Measurements from ENCODE around the gene CYP46A1. TPM values are rescaled to one million over a fixed set of nuclear protein-coding genes. Genes with fewer than 3 reads are reported as not detected.

The CYP46A1 gene
- total and polyA plus RNA-seq, 2 experiments from 2014 or later: 0.22 to 0.29 TPM

DNA sequence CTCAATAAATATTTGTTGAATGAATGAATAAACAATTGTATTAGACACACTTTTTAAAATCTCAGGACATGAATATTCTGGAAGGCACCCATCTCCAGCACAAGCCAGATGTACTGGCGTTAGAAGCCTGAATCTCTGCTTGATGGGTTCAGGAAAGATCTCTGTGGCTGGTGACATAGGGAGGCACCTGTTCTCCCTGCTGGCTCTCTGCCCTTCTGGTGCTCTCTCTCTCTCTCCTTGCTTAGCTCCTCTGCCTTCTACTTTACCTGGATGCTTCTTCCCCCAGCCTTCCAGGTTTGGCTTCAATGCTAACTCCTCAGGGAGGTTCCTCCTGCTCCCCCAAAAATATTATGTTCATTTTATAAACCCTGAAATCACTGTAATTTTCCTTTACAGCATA is 1.5 kb downstream of the CYP46A1 start:
- Histone ChIP-seq H3K4me1 (ENCODE audit: insufficient read depth) (peaks cover 3% of the 10 kb centered on the region; the same call in 1 of the 2 replicates), H3K4me3 (no peak overlapping the region), H3K27ac (no peak overlapping the region), H3K4me2 (ENCODE audit: unreplicated experiment) (no peak overlapping the region), H3K36me3 (ENCODE audit: low read depth) (no peaks in the 10 kb centered on the region), H3K9me3 (ENCODE audit: low read depth) (no peaks in the 10 kb centered on the region), H3K9me2 (ENCODE audit: insufficient read depth) (no peaks in the 10 kb centered on the region), H3K79me2 (ENCODE audit: insufficient read depth) (no peaks in the 10 kb centered on the region), H3F3A (ENCODE audit: insufficient read depth) (no peaks in the 10 kb centered on the region), H3K27me3 (replicated peaks; ENCODE audit: insufficient read depth) (peaks cover 14% of the 10 kb centered on the region), H3K9ac (no peak overlapping the region), H4K20me1 (ENCODE audit: insufficient read depth) (no peaks in the 10 kb centered on the region), H2AFZ (no peak overlapping the region)
- in situ Hi-C loops (cut with MboI): no loop called here
- no peak for DNase-seq
- 25 to 50% methylated on average over 1 of the region's 1 CpG for WGBS, 2 experiments (ENCODE audit: low coverage in 1 of 2, low lambda C conversion rate in 2 of 2, missing lambda C conversion rate in 2 of 2)
- TF ChIP-seq EZH2 (IDR thresholded peaks at IDR 0.05; ENCODE audit: insufficient read depth, poor library complexity, severe bottlenecking) (no peak), EZH2phosphoT487 (IDR thresholded peaks at IDR 0.05; ENCODE audit: insufficient read depth, low read depth) (no peak)

- WGBS, 2 experiments (ENCODE audit: low coverage in 1 of 2, low lambda C conversion rate in 2 of 2, missing lambda C conversion rate in 2 of 2): 79 to 82% methylated on average over 8 of the region's 8 CpGs
- Histone ChIP-seq H3K27ac (no peak overlapping the region), H3K4me3 (no peak overlapping the region), H3K4me2 (ENCODE audit: unreplicated experiment) (no peak overlapping the region), H3F3A (ENCODE audit: insufficient read depth) (no peaks in the 10 kb centered on the region), H3K79me2 (ENCODE audit: insufficient read depth) (no peaks in the 10 kb centered on the region), H3K27me3 (replicated peaks; ENCODE audit: insufficient read depth) (peaks cover 18% of the 10 kb centered on the region), H4K20me1 (ENCODE audit: insufficient read depth) (no peaks in the 10 kb centered on the region), H2AFZ (no peak overlapping the region), H3K36me3 (ENCODE audit: low read depth) (no peaks in the 10 kb centered on the region), H3K9me2 (ENCODE audit: insufficient read depth) (no peaks in the 10 kb centered on the region), H3K9ac (no peak overlapping the region), H3K9me3 (ENCODE audit: low read depth) (no peaks in the 10 kb centered on the region), H3K4me1 (ENCODE audit: insufficient read depth) (peaks cover 3% of the 10 kb centered on the region; the same call in 1 of the 2 replicates)
- no peak for DNase-seq
- in situ Hi-C loops (cut with MboI): no loop called here
- no peak for TF ChIP-seq EZH2 (IDR thresholded peaks at IDR 0.05; ENCODE audit: insufficient read depth, poor library complexity, severe bottlenecking)
- no peak for TF ChIP-seq EZH2phosphoT487 (IDR thresholded peaks at IDR 0.05; ENCODE audit: insufficient read depth, low read depth)
These were observed 2.6 kb downstream of the CYP46A1 start for GRCh38 chr14:99686557-99687283.

GRCh38 chr14:99687284-99688209 is 3.4 kb downstream of the CYP46A1 start:
- no peak overlapping the region for H2AFZ ChIP-seq
- no peak overlapping the region for H3K4me2 ChIP-seq (ENCODE audit: unreplicated experiment)
- no peak overlapping the region for H3K4me3 ChIP-seq
- in situ Hi-C loops (cut with MboI): no loop called here
- H3K9me2 ChIP-seq (ENCODE audit: insufficient read depth): no peaks in the 10 kb centered on the region
- H3K79me2 ChIP-seq (ENCODE audit: insufficient read depth): no peaks in the 10 kb centered on the region
- no peaks in the 10 kb centered on the region for H3K9me3 ChIP-seq (ENCODE audit: low read depth)
- H3K27ac ChIP-seq: no peak overlapping the region
- DNase-seq: no peak
- no peaks in the 10 kb centered on the region for H4K20me1 ChIP-seq (ENCODE audit: insufficient read depth)
- H3K27me3 ChIP-seq (replicated peaks; ENCODE audit: insufficient read depth): peaks cover 18% of the 10 kb centered on the region
- TF ChIP-seq EZH2phosphoT487 (IDR thresholded peaks at IDR 0.05; ENCODE audit: insufficient read depth, low read depth) (no peak), EZH2 (IDR thresholded peaks at IDR 0.05; ENCODE audit: insufficient read depth, poor library complexity, severe bottlenecking) (no peak)
- 48 to 51% methylated on average over 12 of the region's 12 CpGs for WGBS, 2 experiments (ENCODE audit: low coverage in 1 of 2, low lambda C conversion rate in 2 of 2, missing lambda C conversion rate in 2 of 2)
- H3K9ac ChIP-seq: no peak overlapping the region
- no peaks in the 10 kb centered on the region for H3K36me3 ChIP-seq (ENCODE audit: low read depth)
- peaks cover 3% of the 10 kb centered on the region; the same call in 1 of the 2 replicates for H3K4me1 ChIP-seq (ENCODE audit: insufficient read depth)
- no peaks in the 10 kb centered on the region for H3F3A ChIP-seq (ENCODE audit: insufficient read depth)

- H3K4me2 ChIP-seq (ENCODE audit: unreplicated experiment): no peak overlapping the region
- WGBS, 2 experiments (ENCODE audit: low coverage in 1 of 2, low lambda C conversion rate in 2 of 2, missing lambda C conversion rate in 2 of 2): 77 to 78% methylated on average over 10 of the region's 10 CpGs
- in situ Hi-C loops (cut with MboI): no loop called here
- no peaks in the 10 kb centered on the region for H3K36me3 ChIP-seq (ENCODE audit: low read depth)
- H3F3A ChIP-seq (ENCODE audit: insufficient read depth): no peaks in the 10 kb centered on the region
- peaks cover 18% of the 10 kb centered on the region for H3K27me3 ChIP-seq (replicated peaks; ENCODE audit: insufficient read depth)
- no peaks in the 10 kb centered on the region for H3K79me2 ChIP-seq (ENCODE audit: insufficient read depth)
- no peaks in the 10 kb centered on the region for H3K9me3 ChIP-seq (ENCODE audit: low read depth)
- no peaks in the 10 kb centered on the region for H4K20me1 ChIP-seq (ENCODE audit: insufficient read depth)
- no peaks in the 10 kb centered on the region for H3K4me1 ChIP-seq (ENCODE audit: insufficient read depth)
- H3K27ac ChIP-seq: no peak overlapping the region
- no peak for DNase-seq
- no peaks in the 10 kb centered on the region for H3K9me2 ChIP-seq (ENCODE audit: insufficient read depth)
- no peak for TF ChIP-seq EZH2phosphoT487 (IDR thresholded peaks at IDR 0.05; ENCODE audit: insufficient read depth, low read depth)
- TF ChIP-seq EZH2 (IDR thresholded peaks at IDR 0.05; ENCODE audit: insufficient read depth, poor library complexity, severe bottlenecking): no peak
- H3K9ac ChIP-seq: no peak overlapping the region
- no peak overlapping the region for H3K4me3 ChIP-seq
- no peak overlapping the region for H2AFZ ChIP-seq
These were observed 4.1 kb downstream of the CYP46A1 start for GRCh38 chr14:99688210-99688581.

All from GM23248 (cell line).